Body of pancreas (tissue), 4 donors: ENCODE measurements around the gene GGCX.

Source experiments
- CTCF ChIP-seq, 7 experiments: fragments of 450-650 bp in 4 of 7; fragments of 200-600 bp in 3 of 7; sonication (generic) in 3 of 7; IDR thresholded peaks; one replicate each; pipeline ENCODE4 v1.5.1; 2016 to 2019; ENCODE audit warnings: antibody characterized with exemption in 7 of 7
- POLR2A ChIP-seq, 3 donors: fragments of 450-650 bp; IDR thresholded peaks; one replicate each; pipeline ENCODE4 v1.6.1; 2016; ENCODE audit warnings: antibody characterized with exemption in 3 of 3, mild to moderate bottlenecking in 2 of 3

GRCh38 chr2:85560812-85561279 is 447 bp downstream of the GGCX start:
- TF ChIP-seq CTCF (IDR thresholded peaks at IDR 0.05) (no peak), POLR2A (IDR thresholded peaks at IDR 0.05) (no peak)
